ENCODE results near the gene TDRD3.
"Not testable (repeated sequence)": the region's sequence is repeated elsewhere in the genome, so short reads cannot be mapped to it uniquely, and the experiment has no call there.

Gene TDRD3

DNA sequence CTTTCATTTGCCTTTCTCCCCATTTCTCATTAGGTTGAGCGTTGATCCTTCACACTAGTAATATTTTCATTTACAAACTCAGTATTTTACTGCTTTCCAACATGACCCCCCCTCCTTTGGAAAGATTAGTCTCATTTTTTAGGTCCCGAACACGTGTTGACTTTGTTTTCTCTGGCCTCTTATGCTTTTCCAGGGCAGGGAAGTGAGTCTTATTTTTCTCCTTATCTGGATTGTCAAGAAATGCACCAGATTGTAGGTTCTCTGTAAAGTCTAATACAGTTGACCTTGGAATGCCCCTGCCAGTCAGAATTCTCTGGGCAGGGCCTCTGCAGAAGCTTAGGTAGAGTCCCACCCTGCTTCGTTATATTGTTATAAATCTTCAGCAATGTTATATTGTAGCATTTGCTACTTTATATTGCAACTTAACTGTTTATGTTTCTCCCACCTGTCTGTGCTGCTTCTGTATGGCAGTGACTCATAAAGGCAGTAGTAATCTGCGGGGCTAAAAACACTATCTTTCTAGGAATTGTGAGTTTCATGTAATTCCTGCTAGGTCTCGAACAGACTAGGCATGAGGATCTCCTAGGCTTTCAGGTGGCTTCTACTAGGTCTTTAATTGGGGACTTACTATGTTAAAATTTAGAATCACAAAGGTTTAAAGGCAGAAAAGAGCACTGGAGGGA, 2.0 kb downstream of the TDRD3 start:
- DNase-seq: no peak

DNA sequence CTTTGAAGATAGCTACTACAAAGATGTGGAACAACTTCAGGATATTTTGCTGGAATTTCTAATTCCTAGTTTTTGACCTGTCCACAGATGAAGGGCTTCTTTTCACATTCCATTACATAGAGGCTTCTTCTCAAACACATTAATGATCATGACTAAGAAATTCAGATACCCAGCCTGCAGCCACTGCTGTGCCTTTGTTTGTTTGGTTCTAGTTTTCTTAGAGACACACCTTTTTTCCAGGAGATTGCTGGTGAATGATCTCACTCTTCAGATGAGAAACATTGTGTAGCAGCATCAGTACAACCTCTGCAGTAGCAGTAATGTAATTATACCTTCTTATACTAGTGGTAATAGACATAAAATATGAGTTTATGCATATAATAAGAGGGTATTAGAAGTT, 5.0 kb downstream of the TDRD3 start:
- DNase-seq: no peak

DNA sequence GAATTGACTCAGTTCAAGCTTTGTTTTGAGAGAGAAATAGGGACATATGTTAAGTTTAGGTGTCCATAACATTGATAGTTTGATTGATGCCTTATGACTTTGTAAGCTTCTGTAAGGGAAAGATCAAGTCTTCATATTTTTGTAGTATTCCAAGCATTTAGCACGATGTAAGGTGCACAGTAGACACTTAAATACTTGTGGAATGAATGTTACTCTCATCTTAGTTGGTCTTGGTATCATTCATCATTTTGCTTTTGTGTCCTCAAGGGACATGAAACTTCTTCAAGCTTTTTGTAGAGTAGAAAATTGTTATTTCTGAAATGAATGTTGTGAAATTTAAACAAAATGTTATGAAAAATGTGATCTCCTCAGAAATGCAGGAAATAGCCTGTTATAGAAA, 10.1 kb downstream of the TDRD3 start:
- no peak for DNase-seq

DNA sequence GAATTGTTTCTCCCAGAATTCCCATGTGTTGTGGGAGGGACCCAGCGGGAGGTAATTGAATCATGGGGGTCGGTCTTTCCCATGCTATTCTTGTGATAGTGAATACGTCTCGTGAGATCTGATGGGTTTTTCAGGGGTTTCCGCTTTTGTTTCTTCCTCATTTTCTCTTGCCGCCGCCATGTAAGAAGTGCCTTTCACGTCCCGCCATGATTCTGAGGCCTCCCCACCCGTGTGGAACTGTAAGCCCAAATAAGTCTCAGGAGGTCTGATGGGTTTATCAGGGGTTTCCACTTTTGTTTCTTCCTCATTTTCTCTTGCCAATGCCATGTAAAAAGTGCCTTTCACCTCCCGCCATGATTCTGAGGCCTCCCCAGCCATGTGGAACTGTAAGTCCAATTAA, 10.8 kb downstream of the TDRD3 start:
- DNase-seq: not testable (repeated sequence)

DNA sequence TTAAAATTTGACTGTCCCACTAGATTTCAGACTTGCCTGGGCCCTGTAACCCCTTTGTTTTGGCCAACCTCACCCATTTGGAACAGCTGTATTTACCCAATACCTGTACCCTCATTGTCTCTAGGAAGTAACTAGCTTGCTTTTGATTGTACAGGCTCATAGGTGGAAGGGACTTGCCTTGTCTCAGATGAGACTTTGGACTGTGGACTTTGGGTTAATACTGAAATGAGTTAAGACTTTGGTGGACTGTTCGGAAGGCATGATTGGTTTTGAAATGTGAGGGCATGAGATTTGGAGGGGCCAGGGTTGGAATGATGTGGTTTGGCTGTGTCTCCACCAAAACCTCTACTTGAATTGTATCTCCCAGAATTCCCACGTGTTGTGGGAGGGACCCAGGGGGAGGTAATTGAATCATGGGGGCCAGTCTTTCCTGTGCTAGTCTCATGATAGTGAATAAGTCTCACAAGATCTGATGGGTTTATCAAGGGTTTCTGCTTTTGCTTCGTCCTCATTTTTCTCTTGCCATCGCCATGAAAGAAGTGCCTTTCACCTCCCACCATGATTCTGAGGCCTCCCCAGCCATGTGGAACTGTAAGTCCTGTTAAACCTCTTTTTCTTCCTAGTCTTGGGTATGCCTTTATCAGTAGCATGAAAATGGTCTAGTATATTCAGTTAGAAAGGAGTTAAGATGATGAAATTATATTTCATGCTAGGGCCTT, 12.7 kb downstream of the TDRD3 start:
- not testable (repeated sequence) for DNase-seq

DNA sequence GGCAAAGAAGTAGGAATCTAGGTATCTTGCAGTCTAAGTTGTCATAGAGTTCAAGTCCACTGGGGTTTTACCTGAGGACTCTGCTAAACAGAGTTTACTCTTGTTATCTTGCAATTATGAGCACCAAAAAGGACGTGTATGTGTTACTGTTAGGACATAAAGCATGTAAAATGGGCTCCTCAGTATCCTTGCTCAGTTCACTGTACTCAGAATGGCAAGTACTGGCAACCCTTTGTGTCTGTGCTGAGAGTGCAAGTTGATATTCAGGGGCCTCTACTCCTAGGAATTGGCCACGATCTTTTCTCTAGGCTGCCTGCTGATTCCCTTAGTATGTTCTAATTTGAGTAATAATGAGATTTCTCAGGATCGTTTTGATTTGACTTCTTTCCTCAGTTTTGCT, 13.3 kb downstream of the TDRD3 start:
- DNase-seq: no peak

DNA sequence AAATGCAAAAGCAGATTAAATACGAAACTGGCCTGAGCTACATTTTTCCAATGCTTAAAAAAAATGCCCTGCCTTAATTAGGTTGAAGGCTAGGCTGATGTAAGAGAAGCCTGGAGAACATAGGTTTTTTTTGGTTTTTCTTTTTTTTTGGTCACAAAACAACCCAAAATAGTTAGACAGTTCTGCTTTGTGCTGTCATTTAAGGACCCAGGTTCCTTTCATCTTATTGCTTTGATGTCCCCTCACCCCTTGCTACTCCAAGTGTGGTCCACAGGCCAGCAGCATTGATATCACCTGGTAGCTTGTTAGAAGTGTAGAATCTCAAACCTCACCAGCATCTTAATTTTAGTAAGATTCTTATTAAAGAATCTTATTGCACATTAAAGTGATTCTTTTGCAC, 14.4 kb downstream of the TDRD3 start:
- DNase-seq: no peak

DNA sequence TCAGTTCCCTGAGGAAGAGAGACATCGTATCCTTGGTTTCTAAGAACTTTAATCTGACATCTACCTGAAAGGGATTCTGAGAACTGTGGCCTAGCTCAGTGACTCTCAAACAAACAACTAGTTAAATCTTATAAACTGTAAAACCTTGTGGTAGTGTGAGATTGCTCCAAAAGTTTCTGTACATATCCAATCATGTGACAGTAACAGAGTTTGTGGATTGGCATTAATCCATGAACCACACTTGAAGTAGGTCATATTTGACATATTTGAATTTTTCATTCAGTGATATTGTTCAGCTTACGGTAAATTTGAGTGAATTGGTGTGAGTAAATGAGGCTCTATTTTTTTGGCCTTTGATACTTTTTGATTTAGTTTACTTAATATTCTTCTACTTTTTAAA, 15.0 kb downstream of the TDRD3 start:
- no peak for DNase-seq

DNA sequence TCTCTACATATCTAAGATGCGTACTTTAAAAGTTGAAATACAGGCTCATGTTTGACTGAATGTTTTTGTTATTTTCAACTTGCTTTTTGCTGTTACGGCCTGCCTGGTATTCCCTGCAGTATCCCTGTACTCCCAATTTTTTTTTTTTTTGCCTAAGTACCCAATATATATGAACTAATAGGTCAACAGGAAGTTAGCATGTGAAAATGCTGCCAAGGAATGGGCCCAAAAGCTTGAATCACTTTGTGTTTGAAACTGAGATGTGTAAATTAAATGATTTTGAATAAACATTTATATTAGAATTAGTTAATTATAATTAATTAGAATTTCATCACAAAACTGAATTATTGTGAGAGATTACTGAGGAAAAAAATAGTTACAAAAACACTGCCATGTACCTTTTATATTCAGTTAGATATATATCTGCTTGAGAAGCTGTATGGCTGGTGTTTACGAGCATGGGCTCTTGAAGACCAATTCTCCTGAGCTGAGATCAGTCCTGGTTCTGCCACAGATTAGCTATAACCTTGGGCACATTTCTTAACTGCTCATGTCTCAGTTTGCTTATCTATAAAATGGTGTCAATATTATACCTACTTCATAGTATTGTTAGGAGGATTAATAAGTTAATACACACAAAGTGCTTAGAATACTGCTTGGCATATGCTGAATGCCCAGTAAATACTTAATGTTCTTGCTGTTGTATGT, 16.0 kb downstream of the TDRD3 start:
- no peak for DNase-seq

DNA sequence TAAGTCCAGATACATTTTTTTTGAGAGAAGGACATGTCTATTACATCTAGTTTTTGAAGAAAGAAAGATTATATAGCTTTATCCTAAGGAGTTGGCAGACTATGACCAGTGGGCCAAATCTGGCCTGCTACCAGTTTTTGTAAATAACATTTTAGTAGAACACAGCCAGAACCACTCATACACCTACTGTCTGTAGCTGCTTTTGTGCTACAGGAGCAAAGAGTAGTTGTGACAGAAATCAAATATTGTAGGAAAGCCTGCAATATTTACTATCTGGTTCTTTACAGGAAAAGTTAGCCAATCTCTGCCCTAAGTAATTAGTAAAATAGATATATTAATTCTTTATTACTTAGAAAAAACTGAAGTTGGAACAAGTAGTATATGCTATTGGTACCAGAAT, 17.2 kb downstream of the TDRD3 start:
- DNase-seq: no peak

DNA sequence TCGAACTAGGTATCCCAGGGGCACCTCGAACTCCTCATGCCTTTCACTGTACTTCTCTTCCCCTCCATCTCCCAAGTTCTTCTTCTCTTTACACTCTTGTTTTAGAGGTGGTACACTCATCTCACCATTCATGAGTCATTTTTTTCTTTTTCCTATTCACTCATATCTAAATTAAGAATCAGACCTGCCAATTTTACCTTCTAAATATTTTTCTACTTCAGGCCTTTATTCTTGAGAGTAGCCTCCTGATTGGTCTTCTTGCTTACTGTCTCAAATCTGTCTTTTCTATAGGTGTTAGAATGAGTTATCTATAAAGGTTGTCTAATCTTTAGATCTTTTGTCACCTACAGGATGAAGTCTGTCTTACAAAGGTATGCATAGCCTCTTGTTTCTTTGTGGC, 20.7 kb downstream of the TDRD3 start:
- no peak for DNase-seq

DNA sequence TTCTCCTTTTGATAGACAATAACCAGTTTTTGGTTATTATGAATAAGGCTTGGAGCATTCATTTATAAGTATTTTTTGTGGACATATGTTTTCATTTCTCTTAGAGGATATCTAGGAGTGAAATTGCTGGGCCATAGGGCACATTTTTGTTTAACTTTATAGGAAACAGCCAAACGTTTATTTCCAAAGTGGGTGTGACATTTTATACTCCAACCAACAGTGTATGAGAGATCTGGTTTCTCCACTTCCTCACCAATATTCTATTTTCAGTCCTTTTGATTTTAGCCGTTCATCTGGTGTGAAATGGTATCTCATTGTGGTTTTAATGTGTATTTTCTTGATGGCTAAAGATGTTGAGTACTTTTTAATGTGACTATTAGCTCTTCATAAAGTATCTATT, 21.9 kb downstream of the TDRD3 start:
- no peak for DNase-seq

DNA sequence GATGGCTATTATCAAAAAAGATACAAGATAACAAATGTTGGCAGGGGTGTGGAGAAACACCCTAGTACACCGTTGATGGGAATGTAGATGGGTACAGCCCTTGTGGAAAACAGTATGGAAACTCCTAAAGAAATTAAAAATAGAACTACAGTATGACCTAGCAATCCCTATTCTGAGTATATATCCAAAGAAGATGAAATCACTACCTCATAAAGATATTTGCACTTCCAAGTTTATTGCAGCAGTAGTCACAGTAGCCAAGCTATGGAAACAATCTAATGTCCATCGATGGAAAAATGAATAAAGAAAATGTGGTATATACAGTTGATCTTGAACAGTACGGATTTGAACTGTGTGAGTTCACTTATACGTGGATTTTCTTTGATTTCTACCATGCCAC, 28.3 kb downstream of the TDRD3 start:
- no peak for DNase-seq

DNA sequence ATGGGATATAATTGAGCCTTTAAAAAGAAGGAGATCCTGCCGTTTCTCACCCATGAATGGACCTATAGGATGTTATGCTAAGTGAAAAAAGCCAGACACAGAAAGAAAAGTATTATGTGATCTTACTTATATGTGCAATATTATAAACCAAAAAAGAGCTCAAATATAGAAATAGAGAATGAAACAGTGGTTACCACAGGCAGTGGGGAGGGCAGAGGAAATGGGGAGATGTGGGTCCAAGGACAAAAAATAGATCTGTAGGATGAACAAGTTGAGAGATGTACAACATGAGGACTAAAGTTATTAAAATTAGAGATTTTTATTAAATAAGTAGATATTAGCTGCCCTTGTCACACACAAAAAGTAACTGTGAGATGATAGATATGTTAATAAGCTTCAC, 29.1 kb downstream of the TDRD3 start:
- no peak for DNase-seq

DNA sequence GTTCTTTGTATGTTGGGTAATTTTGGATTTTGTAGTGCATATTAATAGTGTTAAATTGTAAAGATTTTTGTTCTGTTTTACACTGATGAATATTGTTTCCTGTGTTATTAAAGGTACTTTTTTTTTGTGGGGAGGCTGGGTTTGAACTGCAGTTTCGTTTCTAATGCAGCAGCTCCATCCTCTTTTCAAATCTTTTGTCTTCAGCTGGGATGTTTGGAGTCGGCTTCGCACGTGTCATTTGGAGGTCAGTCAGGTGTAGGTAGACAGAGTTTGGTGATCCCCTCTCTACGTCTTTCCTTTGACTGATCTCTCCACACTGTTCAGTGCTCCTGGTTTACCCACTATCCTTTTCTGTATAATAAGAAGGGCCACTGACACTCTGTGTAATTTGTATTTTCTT, 30.3 kb downstream of the TDRD3 start:
- DNase-seq: no peak

DNA sequence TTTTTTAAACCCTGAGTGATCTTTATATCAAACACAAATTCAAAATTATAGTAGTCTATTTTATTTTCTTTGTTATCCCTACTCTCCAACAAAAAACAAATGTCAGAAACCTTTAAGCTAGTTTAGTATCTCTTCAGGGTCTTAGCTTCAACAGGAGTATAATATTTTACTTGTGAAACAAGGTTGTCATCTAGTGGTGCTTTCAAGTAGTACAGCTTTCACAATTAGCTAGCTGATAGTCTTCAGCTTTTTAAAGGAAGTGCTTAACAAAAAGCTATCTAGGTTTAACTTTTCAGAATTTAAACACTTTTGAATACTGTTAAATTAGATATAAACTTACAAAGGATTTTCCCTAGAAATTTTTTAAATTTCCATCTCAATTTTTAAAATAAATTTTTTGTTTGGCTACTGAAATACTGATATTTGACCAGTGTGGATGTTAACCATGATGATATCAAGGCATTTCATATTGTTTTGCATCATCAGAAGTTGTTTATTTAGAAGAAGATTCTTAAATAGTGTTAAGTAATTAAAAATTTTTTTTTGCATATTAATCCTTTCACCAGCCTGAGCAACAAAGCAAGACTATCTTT, 34.2 kb downstream of the TDRD3 start:
- DNase-seq: peak; percentile 65

DNA sequence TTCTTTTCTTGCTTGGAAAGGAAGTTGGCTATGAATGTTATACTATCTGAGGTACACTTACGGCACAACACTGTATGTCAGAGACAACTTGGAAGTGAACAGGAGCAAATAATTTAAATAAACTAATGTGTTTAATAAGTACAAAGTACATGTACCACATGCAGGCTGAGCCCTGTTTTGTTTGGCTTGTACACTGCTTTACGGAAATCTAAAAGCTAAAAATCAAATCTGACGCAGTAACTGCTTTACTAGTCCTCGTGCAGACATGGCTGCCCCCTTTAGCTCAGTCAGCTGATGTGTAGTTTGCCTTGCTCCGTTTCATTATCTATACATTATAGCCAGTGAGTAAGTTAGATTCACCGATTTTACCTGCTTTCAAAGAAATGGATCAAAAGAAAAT, 36.5 kb downstream of the TDRD3 start:
- DNase-seq: no peak

DNA sequence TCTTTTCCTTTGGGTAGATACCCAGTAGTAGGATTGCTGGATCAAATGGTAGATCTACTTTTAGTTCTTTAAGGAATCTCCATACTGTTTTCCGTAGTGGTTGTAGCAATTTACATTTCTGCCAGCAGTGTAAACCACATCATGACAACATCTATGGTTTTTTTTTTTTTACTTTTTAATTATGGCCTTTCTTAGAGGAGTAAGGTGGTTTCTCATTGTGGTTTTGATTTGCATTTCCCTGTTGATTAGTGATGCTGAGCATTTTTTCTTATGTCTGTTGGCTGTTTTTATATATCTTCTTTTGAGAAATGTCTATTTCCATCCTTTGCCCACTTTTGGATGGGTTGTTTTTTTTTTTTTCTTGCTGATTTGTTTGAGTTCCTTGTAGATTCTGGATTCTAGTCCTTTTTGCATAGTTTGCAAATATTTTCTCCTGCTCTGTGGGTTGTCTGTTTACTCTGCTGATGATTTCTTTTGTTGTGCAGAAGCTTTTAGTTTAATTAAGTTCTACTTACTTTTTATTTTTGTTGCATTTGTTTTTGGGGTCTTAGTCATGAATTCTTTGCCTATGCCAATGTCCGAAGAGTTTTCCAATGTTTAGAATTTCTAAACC, 38.8 kb downstream of the TDRD3 start:
- no peak for DNase-seq

DNA sequence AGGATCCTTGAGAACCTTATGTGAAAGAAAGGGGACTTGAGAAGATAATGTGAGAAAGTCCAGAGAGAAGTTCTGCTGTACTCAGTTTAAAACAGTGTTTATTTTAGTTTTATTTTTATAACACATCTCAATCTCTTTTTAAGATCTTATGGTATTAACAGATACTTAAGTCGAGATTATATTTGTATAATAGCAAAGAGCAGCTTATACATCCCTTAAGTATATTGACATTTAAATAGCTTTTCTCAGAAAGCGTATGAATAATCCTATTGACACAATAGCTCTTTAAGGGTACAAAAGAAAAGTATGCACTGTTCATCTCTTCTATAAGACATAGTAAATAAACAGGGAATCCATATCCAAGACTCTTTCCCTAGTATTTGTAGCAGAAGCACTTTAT, 42.2 kb downstream of the TDRD3 start:
- no peak for DNase-seq

DNA sequence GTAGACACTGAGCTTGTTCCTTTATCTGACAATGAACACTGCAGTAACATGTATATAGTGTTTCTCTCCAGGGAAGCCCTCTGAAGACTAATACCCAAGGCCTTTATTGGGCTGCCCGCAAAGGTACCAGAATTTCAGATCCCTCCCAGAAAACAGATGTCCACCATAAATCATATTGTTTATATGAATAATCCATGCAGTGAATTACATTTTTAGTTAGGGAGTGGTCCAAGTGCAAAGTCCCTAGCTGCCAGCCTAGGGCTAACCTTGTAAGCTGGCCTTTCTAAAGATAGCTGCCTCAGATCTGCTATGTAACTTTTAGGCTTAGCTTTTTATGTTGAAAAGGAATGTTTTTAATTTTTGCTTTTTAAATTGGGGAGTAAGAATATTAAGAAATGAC, 44.7 kb downstream of the TDRD3 start:
- no peak for DNase-seq

DNA sequence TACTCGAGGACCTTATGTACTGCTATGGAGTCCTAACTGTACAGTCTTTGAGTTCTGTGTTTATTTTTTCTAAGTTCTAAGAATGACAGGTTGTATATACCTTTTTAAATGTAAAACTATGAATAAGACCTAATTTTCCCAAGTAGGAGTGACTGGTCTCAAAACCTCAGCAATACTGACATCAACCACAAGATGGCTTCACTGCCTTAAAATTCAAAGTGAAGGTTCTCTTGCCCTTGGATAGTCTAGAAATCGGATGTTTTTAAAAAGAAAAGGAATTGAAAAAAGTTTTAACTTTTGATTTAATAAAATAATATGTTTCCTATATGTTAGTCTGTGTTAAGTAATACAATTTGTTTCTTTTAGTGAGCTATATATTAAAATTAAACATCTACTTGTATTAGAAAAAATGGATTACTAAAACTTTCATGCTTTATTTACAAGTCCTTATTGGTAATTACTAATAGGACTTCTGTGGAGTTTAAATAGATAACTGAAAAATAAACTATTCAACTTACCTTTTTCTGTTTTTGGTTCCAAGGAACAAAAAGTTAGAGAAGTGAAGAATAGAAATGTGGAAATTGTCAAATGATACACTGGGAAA, 52.0 kb downstream of the TDRD3 start:
- DNase-seq: peak; percentile 26

DNA sequence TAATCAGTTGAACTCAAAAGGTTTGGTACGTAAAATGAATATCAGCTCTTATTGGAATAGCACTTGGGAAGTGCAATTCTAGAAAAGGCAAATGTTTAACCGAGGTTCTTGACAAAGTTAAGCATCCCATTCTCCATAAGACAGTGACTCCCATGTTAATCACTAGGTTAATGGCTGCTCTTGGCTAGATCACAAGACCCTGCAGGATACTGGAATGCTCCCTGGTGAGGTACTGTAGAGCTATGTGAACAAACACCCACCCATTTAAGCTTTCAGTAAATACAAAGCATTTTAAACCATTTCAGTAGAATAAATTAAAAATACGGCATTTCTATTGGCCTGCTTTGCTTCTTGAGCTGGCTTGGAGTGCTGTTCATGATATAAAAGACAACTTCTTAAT, 56.5 kb downstream of the TDRD3 start:
- no peak for DNase-seq

DNA sequence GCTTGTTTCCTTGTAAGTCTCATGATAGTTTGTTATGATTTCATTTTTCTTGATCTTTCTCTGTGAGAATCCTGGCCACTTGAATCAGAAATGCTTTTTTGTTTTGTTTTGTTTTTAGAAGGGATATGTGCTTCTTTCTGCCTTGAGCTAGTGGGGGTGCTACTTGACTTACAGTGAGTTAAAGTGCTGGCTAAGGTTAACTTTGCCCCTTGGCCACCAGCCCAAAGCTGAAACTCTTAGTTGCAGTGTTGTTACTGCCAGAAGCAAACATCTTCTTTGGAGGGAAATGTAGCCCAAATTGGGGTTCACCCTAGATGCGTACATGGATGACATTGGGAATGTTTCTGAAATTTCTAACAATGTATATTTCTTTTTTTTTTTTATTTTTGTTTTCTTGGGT, 57.4 kb downstream of the TDRD3 start:
- DNase-seq: no peak

Data from NCI-H1694 treated with DMSO at 0.1 percent for 48 hours (cell line).